Stimulated activated CD8-positive, alpha-beta memory T cell treated with anti-CD3 and anti-CD28 coated beads, Interleukin-15, amount 100 ng/mL, for 48 hours (primary cell): Measurements from ENCODE around the gene PPP1R14B.

ENCODE experiments used
- DNase-seq, 2 donors: peaks; one replicate each; pipeline ENCODE4 v3.0.0-alpha.2; 2020; ENCODE audit warnings: low read depth in 2 of 2

PPP1R14B gene, protein sequence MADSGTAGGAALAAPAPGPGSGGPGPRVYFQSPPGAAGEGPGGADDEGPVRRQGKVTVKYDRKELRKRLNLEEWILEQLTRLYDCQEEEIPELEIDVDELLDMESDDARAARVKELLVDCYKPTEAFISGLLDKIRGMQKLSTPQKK

DNA sequence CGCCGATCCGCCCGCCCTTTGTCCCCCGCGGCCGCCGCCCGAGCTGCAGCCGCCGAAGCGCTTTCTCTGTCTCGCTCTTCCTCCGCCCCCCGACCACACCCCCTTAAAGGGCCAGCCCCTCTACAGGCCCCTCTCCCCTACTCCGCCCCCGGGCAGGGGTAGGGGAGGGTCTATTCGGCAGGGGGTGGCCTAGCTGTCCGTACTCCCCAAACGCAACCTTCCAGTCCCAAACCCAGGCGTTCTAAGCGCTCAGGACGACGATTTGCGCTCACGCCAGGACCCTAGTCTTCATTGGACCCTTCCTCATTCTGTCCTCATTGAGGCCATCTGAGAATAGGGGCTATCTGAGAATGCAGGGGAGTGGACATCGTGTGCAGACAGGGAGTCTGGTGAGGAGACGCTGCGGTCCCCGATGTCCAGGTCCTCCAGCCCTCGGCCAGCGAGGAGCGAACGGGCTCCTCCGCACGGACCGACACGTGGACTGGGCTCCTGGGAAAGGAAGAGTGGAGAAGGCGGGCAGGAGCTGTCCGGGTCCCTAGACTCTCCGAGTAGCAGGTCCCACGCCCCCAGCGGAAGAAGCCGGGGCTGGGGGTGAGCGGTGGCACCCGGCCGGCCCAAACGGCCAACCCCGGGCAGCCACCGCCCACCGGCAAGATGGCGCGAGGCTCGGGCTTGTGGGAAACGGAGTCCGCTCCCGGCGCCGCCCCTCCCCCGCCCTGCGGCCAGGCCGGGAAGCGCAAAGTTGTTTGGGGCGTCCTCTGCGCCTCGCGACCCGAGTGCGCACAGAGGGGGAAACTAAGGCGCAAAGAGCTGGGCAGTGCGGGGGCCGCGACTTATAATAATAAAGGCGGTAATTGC lies at the start of gene PPP1R14B:
Gene PPP1R14B, minus strand, starts transcription at position 73 of the 858 bp plus-strand sequence. CDS start 270 bp downstream, outside the sequence.
- DNase-seq = peak; percentile 74 to 77

DNA sequence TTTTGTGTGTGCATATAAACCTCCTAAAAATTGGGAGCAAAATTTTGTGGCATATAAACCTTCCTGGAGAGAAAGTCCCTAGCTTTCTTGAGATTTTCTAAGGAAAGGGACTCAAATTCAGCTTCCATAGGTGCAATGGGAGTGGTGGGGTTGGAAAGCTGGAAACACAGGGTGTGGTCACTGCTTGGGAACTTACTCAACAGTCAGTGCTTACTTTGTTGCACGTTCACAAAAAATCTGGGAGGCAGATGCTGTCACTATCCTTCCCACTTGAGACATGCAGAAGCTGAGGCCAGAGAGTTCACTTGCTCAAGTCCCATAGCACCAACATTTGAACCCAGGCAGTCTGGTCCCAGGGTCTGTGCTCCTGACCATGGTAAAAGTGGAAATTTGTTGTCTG lies 49.5 kb upstream of the PPP1R14B start:
- no peak for DNase-seq

GRCh38 chr11:64295760-64296159 lies 49.0 kb upstream of the PPP1R14B start:
- DNase-seq = no peak

DNA sequence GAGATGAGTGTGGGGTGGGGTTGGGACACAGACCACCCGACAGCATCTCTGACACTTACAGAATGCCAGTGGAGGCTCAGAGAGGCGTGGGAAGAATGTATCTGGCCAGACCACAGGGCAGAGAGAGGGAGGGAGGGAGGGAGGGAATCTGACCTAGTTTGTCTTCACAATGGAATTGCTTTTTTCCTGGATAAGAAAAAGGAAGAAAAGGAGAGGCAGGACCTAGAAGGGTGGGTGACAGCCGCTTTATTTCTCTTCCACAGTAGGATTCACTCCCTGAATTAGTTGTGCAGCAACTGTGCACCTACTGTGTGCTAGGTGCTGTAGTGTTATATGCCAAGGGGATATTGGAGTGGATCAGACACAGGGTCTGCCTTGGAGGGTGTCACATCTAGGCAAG lies 48.0 kb upstream of the PPP1R14B start:
- DNase-seq = no peak

DNA sequence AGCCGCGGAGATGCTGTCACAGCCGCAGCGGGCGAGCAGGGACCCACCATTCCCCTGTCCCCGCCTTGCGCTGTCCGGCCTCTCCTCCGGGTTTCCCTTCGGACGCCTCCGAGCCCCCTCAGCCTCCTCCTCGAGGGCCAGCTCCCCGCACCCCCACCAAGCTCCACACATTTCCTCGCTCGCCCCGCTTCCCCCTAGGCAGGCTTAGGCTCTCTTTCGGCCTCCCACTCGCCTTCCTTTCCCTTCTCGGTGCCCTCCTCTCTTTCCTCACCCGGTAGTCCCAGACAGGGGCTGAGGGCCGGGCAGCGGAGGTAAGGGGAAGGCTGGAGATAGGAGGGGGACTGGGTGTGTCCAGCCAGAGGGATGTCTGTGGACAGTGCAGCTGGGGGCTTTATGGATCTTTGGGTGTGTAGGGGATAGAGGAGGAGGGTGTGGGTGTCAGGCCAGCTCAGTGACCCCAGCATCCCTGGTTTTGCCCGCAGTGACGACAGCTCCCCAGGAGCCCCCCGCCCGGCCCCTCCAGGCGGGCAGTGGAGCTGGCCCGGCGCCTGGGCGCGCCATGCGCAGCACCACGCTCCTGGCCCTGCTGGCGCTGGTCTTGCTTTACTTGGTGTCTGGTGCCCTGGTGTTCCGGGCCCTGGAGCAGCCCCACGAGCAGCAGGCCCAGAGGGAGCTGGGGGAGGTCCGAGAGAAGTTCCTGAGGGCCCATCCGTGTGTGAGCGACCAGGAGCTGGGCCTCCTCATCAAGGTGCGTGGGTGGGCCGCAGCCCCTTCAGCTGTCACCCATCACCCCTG lies 45.9 kb upstream of the PPP1R14B start:
- DNase-seq = no peak

GRCh38 chr11:64291752-64292459 lies 45.2 kb upstream of the PPP1R14B start:
- DNase-seq = no peak

- no peak for DNase-seq
These were observed 44.6 kb upstream of the PPP1R14B start, which contains the start of gene KCNK4 for GRCh38 chr11:64291262-64291751. KCNK4 (plus strand) TSS chr11:64291302; CDS start chr11:64293019, 1,717 bp downstream.

GRCh38 chr11:64290352-64291261 lies 43.9 kb upstream of the PPP1R14B start:
- no peak for DNase-seq

DNA sequence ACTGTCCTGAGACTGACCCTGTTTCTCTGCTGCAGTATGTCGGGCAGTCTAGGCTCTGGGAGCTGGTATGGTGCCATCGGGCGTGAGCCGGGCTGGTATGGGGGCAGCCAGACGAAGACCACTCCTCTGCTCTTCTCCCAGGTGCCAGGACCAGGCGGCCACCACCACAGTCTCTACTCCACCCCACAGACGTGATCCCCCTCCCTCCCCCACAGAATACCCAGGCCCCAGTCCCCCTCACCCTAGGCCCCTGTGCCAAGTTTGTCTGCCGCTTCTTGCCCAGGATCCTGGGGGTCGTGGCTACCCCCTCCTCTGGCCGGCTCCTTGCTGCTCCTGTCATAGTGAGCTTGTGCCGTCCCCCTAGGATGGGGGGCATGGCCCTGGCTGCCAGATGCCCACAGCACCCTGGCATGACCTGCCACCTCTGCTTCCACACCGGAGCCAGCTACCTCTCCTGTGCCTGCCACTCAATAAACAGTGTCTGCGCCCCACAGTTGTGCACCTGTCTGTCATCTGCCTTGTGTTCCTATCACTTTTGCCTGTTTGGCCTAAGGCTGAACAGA lies 42.3 kb upstream of the PPP1R14B start:
- DNase-seq = no peak

- DNase-seq = no peak
These were observed 41.6 kb upstream of the PPP1R14B start for GRCh38 chr11:64288353-64288750.

DNA sequence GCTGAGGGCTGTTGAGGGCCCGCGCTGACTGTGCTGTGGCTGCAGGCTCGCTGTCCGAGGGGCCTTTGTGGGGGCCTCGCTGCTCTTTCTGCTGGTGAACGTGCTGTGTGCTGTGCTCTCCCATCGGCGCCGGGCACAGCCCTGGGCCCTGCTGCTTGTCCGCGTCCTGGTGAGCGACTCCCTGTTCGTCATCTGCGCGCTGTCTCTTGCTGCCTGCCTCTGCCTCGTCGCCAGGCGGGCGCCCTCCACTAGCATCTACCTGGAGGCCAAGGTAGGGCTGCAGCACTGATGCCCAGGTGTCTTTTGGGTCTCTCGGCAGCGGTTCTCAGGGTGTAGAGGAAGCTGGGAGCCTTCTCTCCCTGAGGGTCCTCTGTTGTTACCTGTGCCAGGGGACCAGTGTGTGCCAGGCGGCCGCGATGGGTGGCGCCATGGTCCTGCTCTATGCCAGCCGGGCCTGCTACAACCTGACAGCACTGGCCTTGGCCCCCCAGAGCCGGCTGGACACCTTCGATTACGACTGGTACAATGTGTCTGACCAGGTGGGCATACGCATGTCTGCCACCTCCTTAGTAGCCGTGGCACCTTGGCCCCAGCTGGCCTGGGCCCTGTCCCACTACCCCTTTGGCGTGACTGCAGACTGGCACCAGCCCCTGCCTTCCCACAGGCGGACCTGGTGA lies 41.1 kb upstream of the PPP1R14B start:
- no peak for DNase-seq

- no peak for DNase-seq
These were observed 40.0 kb upstream of the PPP1R14B start for GRCh38 chr11:64286801-64287159.

DNA sequence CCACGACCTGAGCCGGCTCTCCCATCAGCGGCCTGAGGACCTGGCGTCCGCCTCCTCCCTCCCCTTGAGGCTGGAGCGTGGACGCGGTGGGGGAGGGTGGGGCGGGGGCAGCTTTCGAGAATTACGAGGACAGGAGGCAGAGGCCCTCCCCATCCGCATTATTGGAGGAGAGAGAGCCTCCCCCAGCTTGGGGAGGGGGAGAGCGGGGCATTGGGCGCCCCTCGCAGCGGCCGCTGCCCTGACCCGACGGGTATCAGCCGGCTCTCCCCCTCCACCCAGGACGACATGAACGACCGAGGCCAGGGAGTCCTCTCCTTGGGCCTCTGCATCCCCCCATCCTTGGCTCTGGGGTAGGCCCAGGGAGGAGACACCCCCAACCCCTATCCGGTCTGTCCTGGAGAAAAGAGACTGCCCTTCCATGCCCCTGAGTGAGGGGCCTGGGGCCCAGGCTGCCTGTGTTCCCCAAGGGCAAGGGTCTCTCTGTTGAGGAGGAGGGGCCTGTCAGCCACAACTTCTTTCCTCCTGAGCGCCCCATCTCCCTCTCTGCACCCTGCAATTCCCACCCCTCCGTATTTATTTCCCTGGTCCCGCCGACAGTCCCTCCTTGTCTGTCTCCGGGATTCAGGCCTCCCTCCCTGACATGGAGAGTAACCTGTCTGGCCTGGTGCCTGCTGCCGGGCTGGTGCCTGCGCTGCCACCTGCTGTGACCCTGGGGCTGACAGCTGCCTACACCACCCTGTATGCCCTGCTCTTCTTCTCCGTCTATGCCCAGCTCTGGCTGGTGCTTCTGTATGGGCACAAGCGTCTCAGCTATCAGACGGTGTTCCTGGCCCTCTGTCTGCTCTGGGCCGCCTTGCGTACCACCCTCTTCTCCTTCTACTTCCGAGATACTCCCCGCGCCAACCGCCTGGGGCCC lies 39.4 kb upstream of the PPP1R14B start:
- no peak for DNase-seq

GRCh38 chr11:64284962-64285884 lies 38.5 kb upstream of the PPP1R14B start, which contains the start of gene GPR137:
GPR137 (plus strand) TSS chr11:64285848; CDS start chr11:64286525, 677 bp downstream.
- DNase-seq = peak; percentile 83 to 86

DNA sequence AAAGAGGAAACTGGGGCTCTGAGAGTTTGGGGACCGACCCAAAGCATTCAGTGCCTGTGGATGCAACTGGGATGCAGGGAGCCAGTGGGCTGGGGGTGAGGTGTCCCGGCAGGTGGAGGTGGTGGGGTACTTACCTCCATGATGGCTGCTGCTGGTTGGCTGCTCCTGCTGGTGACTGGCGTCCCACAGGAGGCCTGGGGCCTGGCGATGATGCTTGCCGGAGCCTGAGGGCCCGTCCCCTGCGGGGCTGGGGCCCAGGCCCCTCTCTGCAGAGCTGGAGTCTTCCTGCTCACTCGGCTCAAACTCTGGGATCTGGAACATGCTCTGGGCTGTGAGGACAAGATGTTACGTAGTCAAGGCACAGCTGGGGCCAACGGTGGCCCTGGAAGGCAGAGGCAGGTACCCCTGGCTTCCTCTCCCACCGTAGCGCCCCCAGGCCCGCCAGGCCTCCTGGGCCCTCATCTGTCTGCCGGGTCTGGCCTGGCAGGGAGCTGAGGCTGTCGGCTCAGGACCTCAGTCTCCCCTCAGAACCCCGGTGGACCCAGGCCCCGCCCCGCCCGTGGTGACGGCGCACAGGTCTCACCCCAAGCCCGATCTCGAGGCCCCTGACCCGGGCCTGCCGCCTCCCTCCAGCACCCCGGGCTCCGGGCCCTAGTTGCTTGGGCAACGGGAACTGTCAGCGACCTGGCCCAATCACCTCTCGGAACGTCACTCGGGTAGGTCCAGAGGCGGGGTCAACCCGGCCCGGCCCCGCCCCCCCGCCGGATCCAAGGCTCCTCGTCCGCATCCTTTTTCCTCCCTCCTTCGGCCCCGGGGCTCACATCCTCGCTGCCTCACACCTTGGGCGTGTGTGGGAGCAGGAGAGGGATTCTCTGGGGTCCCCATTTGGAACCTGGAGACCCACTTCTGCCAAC lies 37.6 kb upstream of the PPP1R14B start, which contains the start of gene BAD:
Gene BAD, minus strand, starts transcription at position 618 of the 914 bp plus-strand sequence. Its CDS starts 297 bp downstream, at position 321.
- DNase-seq = peak; percentile 88 to 90

GRCh38 chr11:64283092-64283491 lies 36.3 kb upstream of the PPP1R14B start:
- no peak for DNase-seq
